GM19372 (cell line): Measurements from ENCODE around the gene MRGPRF.

Source experiments
- ATAC-seq: cut with Tn5 transposase; IDR thresholded peaks from one replicate; pipeline ENCODE4 v1.9.1; 2021; ENCODE audit warnings: mild to moderate bottlenecking, low read depth, moderate library complexity; ENCODE audit not compliant: unreplicated experiment

MRGPRF gene

DNA sequence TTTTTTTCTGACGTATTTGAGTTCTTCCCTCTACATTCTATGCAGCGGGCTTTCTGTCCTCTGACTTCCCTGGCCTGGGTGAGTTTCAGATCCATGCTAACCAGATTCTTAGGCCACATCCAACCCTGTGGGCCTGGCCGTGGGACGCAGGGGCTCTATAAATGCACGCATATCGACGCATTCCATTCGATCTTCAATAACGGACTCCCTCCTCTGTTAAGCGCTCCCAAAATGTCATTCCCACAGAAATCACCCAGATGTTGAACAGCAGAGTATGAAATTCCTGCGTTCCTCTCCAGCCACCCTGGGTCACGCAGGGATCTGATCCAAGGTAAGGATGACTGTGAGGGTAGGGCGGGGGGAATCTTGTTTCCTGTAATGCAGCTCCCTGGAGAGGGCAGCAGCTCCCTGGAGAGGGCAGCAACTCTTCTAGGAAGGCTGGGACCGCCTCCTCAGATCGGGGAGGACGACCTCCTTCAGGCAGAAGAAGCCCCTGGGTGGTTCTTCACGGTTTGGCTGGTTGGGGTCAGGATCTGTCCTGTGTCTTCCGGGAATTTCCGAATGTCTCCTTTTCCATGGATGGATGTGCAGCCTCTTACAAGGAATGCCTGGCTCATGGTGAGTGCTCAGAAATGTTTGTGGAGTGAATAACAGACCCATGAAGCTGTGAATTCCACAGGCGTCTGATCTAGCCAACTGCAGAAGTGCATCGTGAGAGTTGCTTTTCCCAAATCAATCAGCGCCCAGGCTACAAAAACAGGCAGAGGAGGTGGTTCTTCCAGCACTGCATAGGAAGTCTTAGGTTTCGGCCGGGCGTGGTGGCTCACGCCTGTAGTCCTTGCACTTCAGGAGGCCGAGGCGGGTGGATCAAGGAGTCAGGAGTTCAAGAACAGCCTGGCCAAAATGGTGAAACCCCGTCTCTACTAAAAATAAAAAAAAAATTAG, 44.5 kb downstream of the MRGPRF start:
- ATAC-seq: no peak

DNA sequence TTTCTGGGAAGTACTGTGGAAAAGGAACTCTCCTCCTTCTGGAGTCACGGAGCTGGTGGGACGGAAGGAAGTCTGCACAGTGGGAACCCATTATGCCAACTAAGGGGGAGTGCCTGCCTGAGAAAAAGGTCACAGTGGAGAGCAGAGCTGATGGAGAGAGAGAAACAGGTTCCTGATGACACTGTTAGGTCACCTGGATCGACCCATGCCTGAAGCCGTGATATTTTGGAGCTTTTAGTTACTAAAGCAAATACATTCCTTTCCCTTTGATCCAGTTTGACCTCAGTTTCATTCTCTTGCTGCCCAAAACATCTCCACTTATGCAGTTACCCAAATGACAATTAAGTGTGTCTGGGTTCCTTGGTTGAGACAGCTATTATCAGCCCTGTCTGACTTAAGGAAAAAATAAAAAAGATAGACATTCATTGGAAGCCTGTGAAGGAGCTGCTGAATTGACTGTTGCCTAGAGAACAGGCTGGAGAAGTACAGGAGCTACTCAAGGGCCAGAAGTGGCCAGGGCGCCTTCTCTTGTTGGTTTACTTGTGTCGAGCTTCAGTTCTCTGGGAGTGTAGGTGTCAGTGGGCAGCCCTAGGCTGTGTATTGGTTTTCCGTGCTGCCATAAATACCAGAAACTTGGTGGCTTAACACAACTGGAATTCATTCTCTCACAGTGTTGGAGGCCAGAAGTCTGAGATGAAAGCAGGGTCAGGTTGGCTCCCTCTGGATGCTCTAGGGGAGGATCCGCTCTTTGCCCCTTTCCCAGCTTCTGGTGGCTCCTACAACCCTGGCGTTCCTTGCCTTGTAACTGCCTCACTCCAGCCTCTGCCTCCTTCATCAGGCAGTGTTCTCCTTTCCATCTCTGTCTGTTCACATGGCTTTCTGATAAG, 45.9 kb downstream of the MRGPRF start:
- ATAC-seq: no peak

DNA sequence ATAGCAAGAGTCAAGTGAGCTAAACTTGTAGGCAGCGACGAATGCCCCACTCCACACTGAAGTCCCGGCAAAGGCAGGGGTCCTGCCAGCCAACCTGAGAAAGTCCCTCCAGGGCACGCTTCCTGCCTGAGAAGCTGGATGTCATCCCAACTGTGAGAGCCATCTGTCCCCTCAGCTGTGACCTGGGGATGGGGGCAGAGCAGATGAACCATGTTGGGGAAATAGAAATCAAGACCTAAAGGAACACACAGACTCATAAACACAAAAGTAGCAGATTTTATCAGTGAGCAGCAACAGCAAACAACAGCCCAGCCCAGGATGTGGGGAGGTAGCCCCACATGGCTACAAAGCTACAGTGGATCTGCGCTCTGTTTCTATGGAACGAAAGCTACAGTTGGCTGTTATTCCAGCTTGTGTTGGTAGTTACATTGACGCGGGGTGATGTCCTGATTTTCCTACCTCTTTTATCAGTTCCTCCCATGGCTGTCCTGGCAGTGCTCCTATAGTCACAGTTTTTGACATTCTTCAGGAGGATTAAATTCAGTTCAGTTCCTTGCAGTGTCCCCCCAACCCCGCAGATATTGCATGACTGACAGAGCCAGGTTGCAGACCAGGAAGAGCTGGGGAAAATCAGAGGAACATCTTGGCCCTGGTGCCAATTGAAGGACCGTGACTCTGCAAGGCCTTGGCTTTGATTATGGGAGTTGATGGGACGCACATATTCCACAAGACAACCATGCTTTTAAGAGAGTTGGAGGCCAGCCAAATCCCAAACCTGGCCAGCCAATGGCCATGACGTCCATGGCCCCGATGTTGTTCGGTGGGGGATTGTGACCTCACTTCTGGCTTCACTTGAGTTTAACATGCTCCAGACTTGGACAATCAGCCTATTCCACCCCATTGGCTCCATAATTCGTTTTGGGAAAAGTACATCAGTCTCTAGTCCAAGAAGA, 46.9 kb downstream of the MRGPRF start:
- no peak for ATAC-seq

DNA sequence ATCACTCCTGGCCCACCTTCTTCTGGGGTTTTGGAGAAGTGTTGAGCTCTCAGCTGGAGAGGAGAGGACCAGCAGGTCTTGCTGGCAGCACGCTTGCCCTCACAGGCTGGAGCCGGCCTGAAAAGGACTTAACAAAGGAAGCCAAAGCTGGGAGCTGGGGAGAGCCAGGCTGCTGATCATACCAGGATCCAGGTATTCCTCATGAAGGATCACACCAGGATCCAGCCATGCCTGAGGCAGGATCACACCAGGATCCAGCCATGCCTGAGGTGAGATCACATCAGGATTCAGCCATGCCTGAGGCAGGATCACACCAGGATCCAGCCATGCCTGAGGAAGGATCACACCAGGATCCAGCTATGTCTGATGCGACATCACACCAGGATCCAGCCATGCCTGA, 49.3 kb downstream of the MRGPRF start:
- no peak for ATAC-seq

DNA sequence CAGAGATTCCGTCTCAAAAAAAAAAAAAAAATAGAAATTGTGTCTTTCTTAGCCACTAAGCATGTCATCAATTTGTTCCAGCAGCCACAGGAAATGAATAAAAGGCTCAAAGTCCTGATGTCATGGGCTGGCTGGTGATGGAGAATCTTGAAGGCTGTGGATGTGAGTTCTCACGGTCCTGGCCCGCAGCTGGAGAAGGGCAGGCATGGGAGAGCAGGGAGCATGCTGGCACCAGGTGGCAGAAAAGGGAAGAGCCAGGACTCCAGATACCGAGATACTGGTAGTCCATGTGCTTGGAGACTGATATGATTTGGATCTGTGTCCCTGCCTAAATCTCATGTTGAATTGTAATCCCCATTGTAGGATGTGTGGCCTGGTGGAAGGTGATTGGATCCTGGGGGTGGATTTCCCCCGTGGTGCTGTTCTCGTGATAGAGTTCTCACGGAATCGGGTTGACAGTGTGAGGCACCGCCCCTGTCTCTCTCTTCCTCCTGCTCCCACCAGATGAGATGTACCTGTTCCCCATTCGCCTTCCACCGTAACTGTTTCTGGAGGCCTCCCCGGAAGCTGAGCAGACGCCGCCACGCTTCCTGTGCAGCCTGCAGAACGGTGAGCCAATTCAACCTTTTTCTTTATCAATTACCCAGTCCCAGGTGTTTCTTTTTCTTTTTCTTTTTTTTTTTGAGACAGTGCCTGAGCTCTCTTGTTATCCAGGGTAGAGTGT, 50.4 kb downstream of the MRGPRF start:
- no peak for ATAC-seq

DNA sequence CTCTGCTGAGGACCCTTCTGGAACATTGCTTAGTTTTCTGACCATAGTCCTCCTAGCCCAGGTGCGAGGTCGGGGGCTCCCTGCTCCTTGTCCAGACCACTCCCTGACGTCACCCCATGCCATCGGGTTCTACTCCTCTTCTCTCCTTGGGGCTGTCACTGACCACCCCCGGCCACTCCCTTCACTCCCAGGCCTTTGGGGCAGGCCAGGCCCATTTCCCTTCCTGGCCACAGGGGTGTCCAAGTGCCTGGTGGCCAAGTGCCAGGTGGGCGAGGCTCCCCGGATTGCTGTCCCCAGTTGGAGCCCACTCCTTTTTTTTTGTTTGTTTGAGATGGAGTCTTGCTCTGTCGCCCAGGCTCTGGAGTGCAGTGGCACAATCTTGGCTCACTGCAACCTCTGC, 51.8 kb downstream of the MRGPRF start:
- ATAC-seq: no peak

DNA sequence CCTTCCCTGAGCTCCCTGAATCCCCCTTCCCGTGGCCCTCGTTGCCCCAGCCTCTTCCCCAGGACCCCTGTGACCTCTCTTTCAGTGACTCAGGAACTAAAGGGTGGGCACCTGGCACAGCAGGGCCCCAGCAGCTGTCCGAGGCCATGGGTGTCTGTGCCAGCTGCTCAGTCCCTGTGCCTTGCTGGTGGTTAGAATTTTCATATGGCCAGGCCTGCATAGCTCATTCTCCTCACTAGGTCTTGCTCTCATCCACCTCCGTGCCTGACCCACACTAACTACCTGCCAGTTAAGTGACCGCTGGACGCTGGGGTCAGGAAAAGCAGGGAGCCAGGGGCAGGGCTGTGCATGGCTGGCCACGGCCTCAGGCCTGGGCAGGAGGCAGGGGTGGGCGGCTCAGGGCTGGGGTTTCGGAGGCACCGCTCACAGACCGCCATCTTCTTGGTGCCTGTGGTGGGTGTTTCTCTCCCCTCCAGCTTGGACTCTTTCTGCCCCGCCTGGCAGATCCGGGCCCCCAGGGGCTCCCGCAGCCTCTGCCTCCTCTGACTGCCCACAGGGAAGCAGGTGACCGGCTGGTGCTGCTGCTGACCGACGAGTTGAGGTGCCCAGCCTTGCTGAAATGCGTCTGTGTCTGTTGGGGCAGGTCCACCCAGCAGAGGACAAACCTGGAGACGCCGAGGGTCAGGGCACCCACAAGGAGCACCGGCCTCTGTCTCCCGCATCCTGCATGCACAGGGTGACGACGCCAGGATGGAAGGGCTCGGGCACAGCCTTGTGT, 52.6 kb downstream of the MRGPRF start:
- no peak for ATAC-seq

DNA sequence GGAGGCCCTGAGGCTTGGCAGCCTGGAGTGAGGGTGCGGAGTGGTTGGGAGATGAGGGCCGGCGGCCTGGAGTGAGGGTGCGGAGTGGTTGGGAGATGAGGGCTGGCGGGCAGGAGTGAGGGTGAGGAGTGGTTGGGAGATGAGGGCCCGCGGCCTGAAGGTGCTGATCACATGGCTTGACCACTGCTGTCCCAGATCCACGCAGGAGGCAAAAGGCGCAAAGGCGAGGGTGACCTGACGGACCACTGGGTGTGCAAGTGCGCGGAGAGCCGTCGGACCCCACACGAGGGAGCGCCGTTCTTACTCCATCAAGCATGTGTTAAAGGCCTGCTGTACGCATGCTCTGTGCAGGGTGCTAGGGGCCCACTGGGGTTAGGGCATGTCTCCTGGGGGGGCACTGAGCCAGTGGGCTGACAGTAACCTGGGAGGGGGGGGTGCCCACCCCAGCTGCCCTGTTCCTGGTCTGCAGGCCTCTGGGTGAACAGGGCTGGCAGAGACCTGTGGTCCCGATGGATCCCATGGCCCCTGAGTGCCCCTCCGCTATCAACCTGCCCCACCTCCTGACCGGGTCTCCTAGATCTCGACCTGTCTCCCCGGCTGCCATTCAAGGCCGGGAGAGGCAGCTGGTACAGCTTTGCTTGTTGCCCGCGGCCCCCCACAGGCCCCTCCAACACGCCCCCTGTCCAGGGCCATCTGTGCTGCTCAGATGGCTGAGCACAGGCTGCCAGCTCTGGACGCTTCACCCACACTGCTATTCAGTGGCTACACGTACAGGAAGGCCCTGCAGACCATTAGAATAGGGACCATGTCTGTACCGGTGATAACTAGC, 53.4 kb downstream of the MRGPRF start:
- no peak for ATAC-seq

DNA sequence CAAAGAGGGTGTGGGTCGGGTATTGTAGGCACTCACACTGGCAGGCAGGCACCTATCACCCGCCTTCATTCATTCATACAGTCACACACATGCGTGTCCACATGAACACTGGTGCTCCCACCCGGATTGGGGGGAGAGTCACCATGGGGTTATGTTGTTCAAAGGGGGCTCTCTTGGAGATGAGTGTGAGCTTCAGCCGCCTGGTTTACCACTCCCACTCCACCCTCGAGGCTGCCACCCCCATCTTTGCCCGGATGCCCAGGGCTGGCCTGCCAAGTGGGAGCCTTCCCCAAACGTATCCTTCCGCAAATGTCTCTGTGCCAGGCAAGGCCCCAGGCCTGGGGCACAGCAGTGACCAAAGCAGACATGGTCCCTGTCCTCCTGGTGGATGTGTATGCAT, 54.8 kb downstream of the MRGPRF start:
- no peak for ATAC-seq

DNA sequence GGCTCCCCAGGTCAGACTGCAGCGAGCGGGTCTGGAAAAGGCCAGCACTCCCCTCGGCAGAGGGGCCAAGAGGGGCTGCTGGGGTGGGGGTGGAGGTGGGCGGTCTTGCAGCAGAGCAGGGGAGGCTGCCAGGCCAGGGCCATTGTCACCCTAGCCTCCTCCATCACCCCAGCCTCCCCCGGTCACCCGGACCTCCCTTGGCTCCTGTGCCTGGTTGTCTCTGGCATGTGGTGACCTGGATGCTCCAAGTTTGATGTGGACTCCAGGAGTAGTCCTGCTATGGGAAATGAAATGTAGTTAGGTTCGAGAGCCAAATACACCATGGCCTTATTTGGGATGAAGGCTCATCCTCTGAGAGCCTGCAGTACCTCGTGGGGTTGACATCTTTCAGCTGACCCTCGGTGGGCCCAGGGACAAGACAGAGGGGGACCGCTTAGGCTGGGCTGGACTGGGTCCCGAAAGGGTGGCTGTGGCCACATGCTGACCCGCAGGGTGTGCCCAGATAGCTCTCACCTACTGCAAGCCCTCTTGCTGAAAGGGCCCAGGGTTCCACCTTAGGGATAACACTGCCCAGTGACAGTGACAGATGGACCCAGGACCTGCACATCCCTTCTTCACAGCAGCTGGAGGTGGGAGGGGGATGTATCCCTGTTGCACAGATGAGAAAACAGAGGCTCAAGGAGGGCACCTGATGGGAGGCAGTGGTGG, 56.3 kb downstream of the MRGPRF start:
- ATAC-seq: no peak

DNA sequence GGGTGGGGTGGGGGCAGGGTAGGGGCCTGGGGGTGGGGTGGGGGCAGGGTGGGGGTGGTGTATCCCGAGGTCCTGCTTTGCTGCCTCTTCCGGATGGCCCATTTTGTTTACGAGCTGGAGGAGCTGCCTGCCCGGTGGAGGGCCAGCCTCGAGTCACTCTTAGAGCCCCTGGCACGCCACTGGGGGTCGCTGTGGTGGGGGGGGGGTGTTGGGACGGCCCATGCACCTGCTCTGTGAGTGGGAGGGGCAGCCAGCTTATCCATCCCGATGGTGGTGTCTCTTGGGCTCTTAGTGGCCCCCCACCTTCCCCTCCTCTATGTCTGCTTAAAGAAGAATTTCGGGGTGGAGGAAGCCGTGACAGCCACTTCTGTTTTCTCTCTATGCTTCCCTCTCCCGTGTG, 56.9 kb downstream of the MRGPRF start:
- no peak for ATAC-seq

DNA sequence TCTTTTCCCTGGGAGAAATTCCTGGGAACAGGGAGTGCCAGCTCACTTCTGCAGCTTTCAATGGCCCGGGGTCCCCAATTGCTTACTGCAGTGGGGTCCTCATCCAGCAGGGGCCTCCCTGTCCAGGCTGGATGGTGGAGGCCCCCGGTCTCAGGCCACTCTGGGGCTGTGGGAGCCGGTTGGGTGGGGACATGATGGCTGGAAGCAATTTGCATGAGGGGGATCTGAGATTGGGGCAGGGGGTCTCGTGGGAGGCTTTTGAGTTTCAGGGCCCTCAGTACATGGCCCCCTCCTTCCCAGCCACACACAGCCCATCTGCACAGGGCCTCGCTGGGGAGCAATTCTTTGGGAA, 57.5 kb downstream of the MRGPRF start:
- no peak for ATAC-seq

DNA sequence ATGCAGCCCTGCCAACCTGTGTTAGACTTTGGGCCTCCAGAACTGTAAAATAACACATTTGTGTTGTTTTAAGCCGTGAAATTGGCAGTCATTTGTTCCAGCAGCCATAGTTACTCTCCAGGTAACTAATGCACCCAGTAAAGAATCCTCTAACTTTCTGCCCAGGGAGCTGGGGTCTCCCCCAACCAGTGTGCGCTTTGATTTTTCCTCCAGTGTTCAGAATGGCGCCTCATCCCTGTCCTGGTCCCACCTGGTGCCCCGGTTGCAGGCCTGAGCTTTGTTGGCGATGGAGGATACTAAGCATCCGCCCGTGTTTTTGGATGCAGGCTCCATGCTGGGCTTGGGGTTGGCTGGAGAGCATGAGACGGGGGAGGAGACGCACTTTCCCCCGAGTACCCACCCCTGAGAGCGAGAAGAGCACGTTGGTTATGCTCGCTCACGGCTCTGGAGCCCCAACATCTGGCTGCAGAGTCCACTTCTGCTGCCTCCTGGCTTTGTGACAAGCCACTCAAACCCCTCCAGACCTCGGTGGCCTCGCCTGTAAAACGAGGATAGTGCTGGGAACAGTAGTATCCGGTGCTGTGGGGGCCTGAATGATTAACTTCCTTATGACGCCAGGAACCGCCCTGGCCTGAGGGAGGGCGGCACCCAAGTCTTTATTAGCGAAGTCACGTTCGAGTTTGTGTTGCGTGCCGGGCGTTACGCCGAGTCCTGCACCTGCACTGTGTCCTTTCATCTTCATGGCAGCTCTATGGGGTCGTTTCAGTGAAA, 58.0 kb downstream of the MRGPRF start:
- ATAC-seq: no peak
